K562 treated with DMSO at 1 percent for 24 hours (cell line): ENCODE measurements around the gene TBC1D8. TPM values are rescaled to one million over a fixed set of nuclear protein-coding genes. Genes with fewer than 3 reads are reported as not detected.

Source experiments
- total RNA-seq: library from RNA; unstranded; fragments of 300-600 nt; gene quantifications from 2 replicates; pipeline ENCODE4 v1.2.3, GENCODE V29; 2022; ENCODE audit warnings: low read depth; ENCODE audit not compliant: insufficient read depth

The TBC1D8 gene
- 3.6 and 5.3 TPM in 2 replicates for total RNA-seq

DNA sequence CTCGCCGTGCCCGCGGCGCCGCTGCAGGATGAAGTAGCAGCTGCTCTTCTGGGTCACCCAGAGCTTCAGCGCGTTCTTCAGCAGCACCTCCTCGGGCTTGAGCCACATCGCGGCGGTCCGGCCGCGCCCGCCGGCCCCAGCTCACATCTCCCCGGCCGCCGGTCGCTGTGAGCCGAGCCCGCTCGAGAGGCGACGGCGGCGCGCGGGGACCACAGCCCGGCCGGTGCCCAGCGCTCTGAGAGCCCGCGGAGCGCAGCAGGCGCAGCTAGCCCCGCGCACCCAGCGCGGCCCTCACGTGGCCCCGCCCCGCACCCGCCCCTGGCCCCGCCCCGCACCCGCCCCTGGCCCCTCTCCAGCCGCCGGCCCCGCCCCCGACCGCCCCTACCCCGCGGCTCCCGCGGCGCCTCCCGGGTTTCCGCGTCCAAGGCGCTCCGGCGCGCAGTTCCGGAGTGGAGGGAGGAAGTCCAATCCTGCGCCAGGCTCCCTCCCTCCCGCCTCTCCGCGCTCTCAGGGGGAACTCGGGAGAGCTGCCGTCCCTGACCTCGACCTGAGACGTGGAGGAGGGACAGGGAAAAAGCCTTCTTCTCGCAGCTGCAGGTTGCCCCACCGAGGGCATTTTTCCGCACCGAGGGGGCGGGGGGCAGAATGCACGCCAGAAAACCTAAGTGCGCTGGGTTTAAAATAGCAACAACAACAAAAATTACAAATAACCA is at the start of gene TBC1D8:
TSS of gene TBC1D8 (minus strand) at position 237 of the 713 bp plus-strand sequence. CDS start at position 108, 129 bp downstream.

DNA sequence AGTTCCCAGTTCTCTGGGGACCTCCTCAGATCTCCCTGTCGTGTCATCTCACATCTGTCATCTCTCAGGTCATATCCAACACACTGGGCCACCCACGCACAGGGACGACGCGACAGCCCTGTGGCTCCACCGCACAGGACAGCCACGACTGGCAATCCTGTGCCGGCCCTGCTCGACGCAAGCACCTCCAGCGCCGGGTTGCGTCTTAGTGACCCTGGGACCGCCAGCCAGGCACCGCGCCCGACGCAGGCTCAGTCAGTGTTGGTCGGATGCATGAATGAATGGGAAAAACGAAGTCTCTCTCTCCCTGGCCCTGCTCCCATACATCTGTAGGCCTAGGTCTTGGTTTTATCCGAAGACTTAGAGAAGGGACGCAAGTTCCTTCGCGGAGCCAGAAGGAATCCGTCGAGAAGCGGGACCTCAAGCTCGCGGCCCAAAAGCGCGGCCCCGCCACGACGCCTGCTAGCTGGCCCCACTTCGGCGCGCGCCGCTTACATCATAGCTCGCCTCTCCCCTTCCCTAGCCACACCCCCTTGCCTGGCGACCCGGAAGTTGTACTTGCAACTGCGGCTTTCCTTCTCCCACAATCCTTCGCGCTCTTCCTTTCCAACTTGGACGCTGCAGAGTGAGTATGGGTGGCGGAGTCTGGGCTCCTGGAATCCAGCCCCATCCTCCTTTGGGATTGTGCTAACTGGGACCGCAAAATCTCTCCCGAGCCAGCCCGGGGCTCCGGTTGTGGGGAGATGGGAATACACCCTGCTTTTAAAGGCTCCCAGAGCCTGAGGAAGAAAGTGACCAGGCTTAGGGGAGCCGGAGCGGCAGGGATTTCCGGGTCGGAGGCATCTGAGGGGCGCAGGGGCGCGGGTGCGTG is 149.3 kb downstream of the TBC1D8 start, which contains the start of gene RPL31:
TSS of gene RPL31 (plus strand) at position 599 of the 871 bp plus-strand sequence. CDS start 413 bp downstream, outside the sequence.

Other genes with a start within 250 kb of the TBC1D8 start
- 5,383 and 5,944 TPM in 2 replicates for gene RPL31, start 149.1 kb downstream of the TBC1D8 start, total RNA-seq
- gene CNOT11, start 101.5 kb upstream of the TBC1D8 start, total RNA-seq, result 48.0 and 50.2 TPM in 2 replicates
- 11.9 and 14.1 TPM in 2 replicates for gene RNF149, start 157.3 kb upstream of the TBC1D8 start, total RNA-seq
- gene CREG2, start 236.1 kb upstream of the TBC1D8 start, total RNA-seq, result not detected in 2 replicates